ENCODE data around the gene CD207. TPM values are rescaled to one million over a fixed set of nuclear protein-coding genes. Genes with fewer than 3 reads are reported as not detected.

CD207 gene
- total and polyA plus RNA-seq, 2 experiments from 2014 or later = not detected

DNA sequence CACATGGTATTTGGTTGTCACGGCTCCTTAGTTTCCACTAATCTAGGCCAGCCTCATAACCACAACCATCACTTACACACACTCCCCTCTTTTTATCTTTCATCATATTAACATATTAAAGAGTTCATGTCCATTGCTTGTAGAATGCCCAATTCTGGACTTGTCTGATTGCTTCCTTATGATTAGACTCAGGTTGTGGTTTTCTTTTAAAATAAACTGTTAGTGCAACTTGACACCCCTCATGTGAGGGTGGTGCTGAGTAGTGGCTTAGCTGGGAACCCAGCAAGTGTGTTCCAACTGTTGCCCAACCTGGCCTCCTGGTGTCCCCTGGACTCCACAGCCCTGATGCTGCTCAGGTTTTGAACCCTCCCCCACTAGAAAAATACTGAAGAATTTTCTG is 20.1 kb upstream of the CD207 start:
- peaks cover 48% of the 10 kb centered on the region for H3K27me3 ChIP-seq (replicated peaks; ENCODE audit: insufficient read depth)
- H3K27ac ChIP-seq = no peak overlapping the region
- no peaks in the 10 kb centered on the region for H3K9me2 ChIP-seq (ENCODE audit: insufficient read depth)
- no peaks in the 10 kb centered on the region for H3K4me1 ChIP-seq (ENCODE audit: insufficient read depth)
- H3K4me3 ChIP-seq = no peak overlapping the region
- no peak overlapping the region for H2AFZ ChIP-seq
- 0 to 9% methylated on average over 1 of the region's 1 CpG for WGBS, 2 experiments (ENCODE audit: low coverage in 1 of 2, low lambda C conversion rate in 2 of 2, missing lambda C conversion rate in 2 of 2)
- H3K9ac ChIP-seq = no peak overlapping the region
- DNase-seq = no peak
- no peak for TF ChIP-seq EZH2phosphoT487 (IDR thresholded peaks at IDR 0.05; ENCODE audit: insufficient read depth, low read depth)
- TF ChIP-seq EZH2 (IDR thresholded peaks at IDR 0.05; ENCODE audit: insufficient read depth, poor library complexity, severe bottlenecking) = no peak
- H3K36me3 ChIP-seq (ENCODE audit: low read depth) = no peaks in the 10 kb centered on the region
- H4K20me1 ChIP-seq (ENCODE audit: insufficient read depth) = no peaks in the 10 kb centered on the region
- H3K79me2 ChIP-seq (ENCODE audit: insufficient read depth) = no peaks in the 10 kb centered on the region
- H3F3A ChIP-seq (ENCODE audit: insufficient read depth) = no peaks in the 10 kb centered on the region
- in situ Hi-C loops (cut with MboI) = no loop called here
- H3K9me3 ChIP-seq (ENCODE audit: low read depth) = no peaks in the 10 kb centered on the region
- H3K4me2 ChIP-seq (ENCODE audit: unreplicated experiment) = no peak overlapping the region

DNA sequence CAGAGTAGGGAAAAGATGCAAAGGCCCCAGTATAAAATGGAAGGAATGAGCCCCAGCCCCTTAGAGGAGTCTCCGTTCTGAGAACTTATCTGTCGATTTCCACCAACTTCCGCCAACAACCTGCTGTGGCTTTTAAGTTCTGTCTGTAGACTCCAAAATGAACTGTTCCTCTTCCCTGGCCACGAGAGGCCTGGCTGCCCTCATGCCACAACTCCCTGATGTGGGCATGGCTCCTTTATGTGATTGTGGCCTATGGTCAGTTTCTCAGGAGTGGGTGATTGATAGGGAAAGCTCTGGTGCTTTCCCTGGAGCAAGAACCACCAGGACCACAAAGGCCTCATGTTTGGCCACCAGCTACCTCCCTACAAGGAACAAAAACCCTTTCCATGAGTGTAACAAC is 18.8 kb upstream of the CD207 start:
- 63 to 66% methylated on average over 4 of the region's 4 CpGs for WGBS, 2 experiments (ENCODE audit: low coverage in 1 of 2, low lambda C conversion rate in 2 of 2, missing lambda C conversion rate in 2 of 2)
- peaks cover 35% of the 10 kb centered on the region for H3K27me3 ChIP-seq (replicated peaks; ENCODE audit: insufficient read depth)
- no peak for DNase-seq
- no peaks in the 10 kb centered on the region for H3K36me3 ChIP-seq (ENCODE audit: low read depth)
- H3K4me3 ChIP-seq = no peak overlapping the region
- no peaks in the 10 kb centered on the region for H3K4me1 ChIP-seq (ENCODE audit: insufficient read depth)
- no peak for TF ChIP-seq EZH2phosphoT487 (IDR thresholded peaks at IDR 0.05; ENCODE audit: insufficient read depth, low read depth)
- TF ChIP-seq EZH2 (IDR thresholded peaks at IDR 0.05; ENCODE audit: insufficient read depth, poor library complexity, severe bottlenecking) = no peak
- H3K79me2 ChIP-seq (ENCODE audit: insufficient read depth) = no peaks in the 10 kb centered on the region
- in situ Hi-C loops (cut with MboI) = no loop called here
- no peak overlapping the region for H3K27ac ChIP-seq
- no peaks in the 10 kb centered on the region for H4K20me1 ChIP-seq (ENCODE audit: insufficient read depth)
- no peak overlapping the region for H3K9ac ChIP-seq
- H3F3A ChIP-seq (ENCODE audit: insufficient read depth) = no peaks in the 10 kb centered on the region
- no peak overlapping the region for H2AFZ ChIP-seq
- no peak overlapping the region for H3K4me2 ChIP-seq (ENCODE audit: unreplicated experiment)
- no peaks in the 10 kb centered on the region for H3K9me3 ChIP-seq (ENCODE audit: low read depth)
- H3K9me2 ChIP-seq (ENCODE audit: insufficient read depth) = no peaks in the 10 kb centered on the region

DNA sequence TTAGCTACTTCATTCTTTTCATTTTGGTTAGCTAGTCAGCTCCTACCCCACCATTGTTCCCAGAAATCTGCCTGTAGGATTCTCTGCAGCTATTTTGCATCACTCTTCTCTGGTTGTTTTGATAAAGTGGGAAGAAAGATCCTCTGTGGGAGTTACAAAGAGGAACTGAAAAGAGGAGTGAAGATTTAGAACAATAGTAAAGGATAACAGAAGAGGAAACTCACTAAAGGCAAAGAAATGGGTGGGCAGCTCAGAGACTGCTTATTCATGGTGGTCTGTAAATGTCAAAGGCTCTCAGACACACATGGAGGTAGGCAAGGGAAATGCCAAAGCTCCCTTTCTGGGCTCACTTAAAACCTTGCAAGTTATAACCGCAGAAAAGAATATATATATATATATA is 17.2 kb upstream of the CD207 start:
- DNase-seq = no peak
- TF ChIP-seq EZH2 (IDR thresholded peaks at IDR 0.05; ENCODE audit: insufficient read depth, poor library complexity, severe bottlenecking) = no peak
- no peak for TF ChIP-seq EZH2phosphoT487 (IDR thresholded peaks at IDR 0.05; ENCODE audit: insufficient read depth, low read depth)
- WGBS, 2 experiments (ENCODE audit: low coverage in 1 of 2, low lambda C conversion rate in 2 of 2, missing lambda C conversion rate in 2 of 2) = 89 to 100% methylated on average over 1 of the region's 1 CpG

DNA sequence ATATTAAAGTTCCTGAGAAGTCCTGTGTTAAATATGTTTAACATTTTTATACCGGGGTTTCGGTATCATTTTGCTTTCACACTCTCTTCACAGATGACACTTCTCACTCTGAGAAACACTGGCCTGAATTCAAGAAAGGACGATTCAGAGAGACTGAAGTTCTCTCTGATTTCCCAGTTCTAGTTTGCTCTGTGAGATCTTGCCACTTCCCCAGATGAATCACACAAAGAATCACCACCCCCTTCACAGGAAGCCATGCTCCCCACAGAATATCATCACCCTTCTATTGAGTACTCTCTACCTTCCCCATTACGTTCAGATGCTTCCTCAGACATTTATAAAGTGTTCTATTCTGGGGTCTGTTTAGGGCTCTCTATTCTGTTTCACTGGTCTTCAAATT is 16.1 kb upstream of the CD207 start:
- no peak for TF ChIP-seq EZH2phosphoT487 (IDR thresholded peaks at IDR 0.05; ENCODE audit: insufficient read depth, low read depth)
- no peak for TF ChIP-seq EZH2 (IDR thresholded peaks at IDR 0.05; ENCODE audit: insufficient read depth, poor library complexity, severe bottlenecking)
- peak; percentile 42 for DNase-seq

More for the DNA sequence above, 17.2 kb upstream of the CD207 start:
- Histone ChIP-seq H3K4me1 (ENCODE audit: insufficient read depth) (no peaks in the 10 kb centered on the region), H3K4me2 (ENCODE audit: unreplicated experiment) (no peak overlapping the region), H3K9me2 (ENCODE audit: insufficient read depth) (no peaks in the 10 kb centered on the region), H3K9me3 (ENCODE audit: low read depth) (no peaks in the 10 kb centered on the region), H3K79me2 (ENCODE audit: insufficient read depth) (no peaks in the 10 kb centered on the region), H3K27me3 (replicated peaks; ENCODE audit: insufficient read depth) (peaks cover 28% of the 10 kb centered on the region), H4K20me1 (ENCODE audit: insufficient read depth) (no peaks in the 10 kb centered on the region), H3K9ac (no peak overlapping the region), H3K27ac (no peak overlapping the region), H2AFZ (no peak overlapping the region), H3K36me3 (ENCODE audit: low read depth) (no peaks in the 10 kb centered on the region), H3K4me3 (no peak overlapping the region), H3F3A (ENCODE audit: insufficient read depth) (no peaks in the 10 kb centered on the region)
- in situ Hi-C loops (cut with MboI) = no loop called here

DNA sequence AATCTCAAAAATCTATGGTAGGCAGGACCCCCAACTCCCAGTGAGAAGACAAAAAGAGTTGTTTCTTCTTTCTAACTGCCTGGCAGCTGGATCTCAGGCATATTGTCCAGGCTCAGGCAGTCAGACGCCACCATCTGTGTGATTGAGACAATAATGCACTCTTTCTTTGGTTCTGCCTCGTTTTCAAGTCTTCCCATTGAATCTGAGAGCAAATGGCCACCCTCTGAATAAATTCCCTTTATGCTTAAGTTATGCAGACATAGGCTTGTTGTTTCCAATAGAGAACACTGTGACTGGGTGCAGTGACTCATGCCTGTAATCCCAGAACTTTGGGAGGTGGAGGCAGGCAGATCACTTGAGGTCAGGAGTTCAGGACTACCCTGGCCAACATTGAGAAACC is 15.3 kb upstream of the CD207 start:
- peak; percentile 25 for DNase-seq
- Histone ChIP-seq H3K4me3 (no peak overlapping the region), H3K4me2 (ENCODE audit: unreplicated experiment) (no peak overlapping the region), H3K36me3 (ENCODE audit: low read depth) (no peaks in the 10 kb centered on the region), H3K27ac (no peak overlapping the region), H3K9me2 (ENCODE audit: insufficient read depth) (no peaks in the 10 kb centered on the region), H4K20me1 (ENCODE audit: insufficient read depth) (no peaks in the 10 kb centered on the region), H3K4me1 (ENCODE audit: insufficient read depth) (no peaks in the 10 kb centered on the region), H3K79me2 (ENCODE audit: insufficient read depth) (no peaks in the 10 kb centered on the region), H2AFZ (no peak overlapping the region), H3K27me3 (replicated peaks; ENCODE audit: insufficient read depth) (peaks cover 10% of the 10 kb centered on the region; the same call in 1 of the 2 replicates), H3K9me3 (ENCODE audit: low read depth) (no peaks in the 10 kb centered on the region), H3K9ac (no peak overlapping the region), H3F3A (ENCODE audit: insufficient read depth) (no peaks in the 10 kb centered on the region)
- in situ Hi-C loops (cut with MboI) = no loop called here
- whole genome bisulfite sequencing, 2 experiments (ENCODE audit: low coverage in 1 of 2, low lambda C conversion rate in 2 of 2, missing lambda C conversion rate in 2 of 2) = 10 to 13% methylated on average over 2 of the region's 2 CpGs
- TF ChIP-seq EZH2phosphoT487 (IDR thresholded peaks at IDR 0.05; ENCODE audit: insufficient read depth, low read depth) (no peak), EZH2 (IDR thresholded peaks at IDR 0.05; ENCODE audit: insufficient read depth, poor library complexity, severe bottlenecking) (no peak)

More for the DNA sequence above, 16.1 kb upstream of the CD207 start:
- no peaks in the 10 kb centered on the region for H3K9me3 ChIP-seq (ENCODE audit: low read depth)
- no peak overlapping the region for H2AFZ ChIP-seq
- H3K9me2 ChIP-seq (ENCODE audit: insufficient read depth) = no peaks in the 10 kb centered on the region
- WGBS, 2 experiments (ENCODE audit: low coverage in 1 of 2, low lambda C conversion rate in 2 of 2, missing lambda C conversion rate in 2 of 2) = 10 to 20% methylated on average over 4 of the region's 4 CpGs
- H3K4me1 ChIP-seq (ENCODE audit: insufficient read depth) = no peaks in the 10 kb centered on the region
- H3F3A ChIP-seq (ENCODE audit: insufficient read depth) = no peaks in the 10 kb centered on the region
- H3K4me2 ChIP-seq (ENCODE audit: unreplicated experiment) = no peak overlapping the region
- peaks cover 16% of the 10 kb centered on the region for H3K27me3 ChIP-seq (replicated peaks; ENCODE audit: insufficient read depth)
- no peak overlapping the region for H3K4me3 ChIP-seq
- no peaks in the 10 kb centered on the region for H3K36me3 ChIP-seq (ENCODE audit: low read depth)
- H4K20me1 ChIP-seq (ENCODE audit: insufficient read depth) = no peaks in the 10 kb centered on the region
- H3K9ac ChIP-seq = no peak overlapping the region
- no peak overlapping the region for H3K27ac ChIP-seq
- no peaks in the 10 kb centered on the region for H3K79me2 ChIP-seq (ENCODE audit: insufficient read depth)
- in situ Hi-C loops (cut with MboI) = no loop called here
